NCI-H2196 treated with DMSO at 0.1 percent for 48 hours (cell line): ENCODE measurements around the gene HECW1.
"Not testable (repeated sequence)": the region's sequence is repeated elsewhere in the genome, so short reads cannot be mapped to it uniquely, and the experiment has no call there.

Source experiments
- DNase-seq: peaks from one replicate; lab custom pipeline; 2025; ENCODE audit not compliant: unreplicated experiment; lab: John Stamatoyannopoulos, UW

The HECW1 gene

GRCh38 chr7:43460733-43461348 lies 348.4 kb downstream of the HECW1 start:
- no peak for DNase-seq

- no peak for DNase-seq
Observed at GRCh38 chr7:43461349-43462024, 349.0 kb downstream of the HECW1 start.

DNA sequence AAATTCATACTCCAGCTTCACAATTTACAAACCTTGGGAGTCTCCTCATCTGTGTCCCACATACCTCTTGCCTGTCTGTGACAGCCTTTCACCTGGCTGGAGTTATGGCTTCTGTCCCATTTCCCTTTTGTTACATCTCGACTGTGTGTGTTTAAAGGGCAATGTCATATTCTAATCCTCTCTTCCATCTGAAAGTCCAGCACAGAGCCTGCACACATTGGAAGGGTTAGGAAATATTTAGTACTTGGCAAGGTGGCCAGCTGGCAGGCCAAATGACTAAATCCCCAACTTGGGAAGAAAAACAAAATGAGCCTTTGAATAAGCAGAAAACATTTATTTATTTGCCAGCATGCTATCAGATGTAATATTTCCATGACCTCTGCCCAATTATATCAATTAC lies 350.4 kb downstream of the HECW1 start:
- DNase-seq = no peak

- DNase-seq = no peak
Observed at GRCh38 chr7:43463401-43463980, 351.0 kb downstream of the HECW1 start.

GRCh38 chr7:43465581-43466554 lies 353.4 kb downstream of the HECW1 start:
- DNase-seq = no peak

DNA sequence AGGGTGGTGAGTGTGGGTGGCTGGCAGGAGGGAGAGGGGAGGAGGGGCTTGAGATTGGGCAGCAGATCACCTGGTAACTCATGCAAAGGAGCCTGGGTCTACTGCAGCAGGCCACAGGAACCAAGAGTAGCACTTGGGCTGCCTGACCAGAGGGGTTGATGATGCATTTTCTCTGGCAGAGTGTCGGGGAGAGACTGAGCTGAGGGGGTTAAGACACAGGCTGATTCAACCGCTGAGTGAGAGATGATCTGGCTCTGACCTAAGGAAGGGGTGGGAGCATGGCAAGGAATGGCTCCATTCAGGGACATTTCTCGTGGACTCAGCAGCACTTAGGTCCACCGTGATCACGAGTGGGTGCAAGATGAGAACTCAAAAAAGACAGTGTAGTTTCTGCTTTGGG lies 355.0 kb downstream of the HECW1 start:
- no peak for DNase-seq

DNA sequence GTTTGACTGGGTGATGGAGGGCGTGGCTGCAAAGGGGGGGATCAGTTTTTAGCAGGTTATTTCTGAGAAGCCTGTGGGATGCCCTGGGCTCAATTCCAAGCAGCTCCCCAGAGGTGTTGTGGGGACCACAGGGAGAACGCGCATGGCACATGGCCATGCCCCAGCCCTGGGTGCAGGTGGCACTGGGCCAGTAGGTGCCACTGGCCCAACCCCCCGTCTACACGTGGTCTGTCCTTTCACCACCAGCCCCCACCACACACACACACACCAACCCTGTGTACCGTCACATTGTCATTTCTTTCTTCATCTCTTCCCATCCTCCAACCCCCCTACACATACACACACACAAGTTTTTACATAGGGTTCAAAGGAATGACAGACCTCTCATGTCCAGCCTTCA lies 355.4 kb downstream of the HECW1 start:
- DNase-seq = no peak

DNA sequence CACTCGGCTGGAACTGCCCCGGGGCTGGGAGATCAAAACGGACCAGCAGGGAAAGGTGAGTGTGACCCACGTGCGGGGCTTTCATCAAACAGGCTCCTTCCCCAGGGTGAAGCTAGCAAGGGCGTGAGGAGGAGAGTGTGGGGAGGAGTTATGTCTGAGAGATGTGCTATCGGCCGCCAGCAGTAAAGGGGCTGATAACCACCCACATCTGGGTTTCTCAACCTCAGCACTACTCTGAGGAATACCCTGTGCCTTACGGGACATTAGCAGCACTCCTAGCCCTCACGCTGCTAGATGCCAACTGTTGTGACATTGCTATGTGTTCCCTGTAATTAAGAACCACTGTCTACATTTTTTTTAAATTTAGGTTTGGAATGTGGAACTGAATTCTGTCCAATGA lies 356.6 kb downstream of the HECW1 start:
- DNase-seq = no peak

- DNase-seq = no peak
Observed at GRCh38 chr7:43470110-43470509, 357.7 kb downstream of the HECW1 start.

DNA sequence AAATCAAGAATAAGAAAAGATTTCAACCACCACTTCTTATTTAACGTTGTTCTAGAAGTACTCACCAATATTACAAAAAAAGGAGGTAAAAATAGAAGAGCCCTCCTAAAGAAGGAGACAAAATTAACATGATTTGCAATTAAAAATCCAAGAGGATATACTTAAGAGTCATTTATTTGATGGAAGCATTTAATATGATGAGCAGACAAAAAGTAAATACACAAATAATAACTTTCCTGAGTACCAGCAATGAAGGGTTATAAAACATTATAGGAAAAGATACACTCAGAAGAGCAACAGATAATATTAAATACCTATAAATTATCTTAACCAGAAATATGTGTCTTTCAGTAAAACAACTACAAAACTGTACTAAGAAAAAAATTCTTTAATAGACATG lies 363.5 kb downstream of the HECW1 start:
- no peak for DNase-seq

DNA sequence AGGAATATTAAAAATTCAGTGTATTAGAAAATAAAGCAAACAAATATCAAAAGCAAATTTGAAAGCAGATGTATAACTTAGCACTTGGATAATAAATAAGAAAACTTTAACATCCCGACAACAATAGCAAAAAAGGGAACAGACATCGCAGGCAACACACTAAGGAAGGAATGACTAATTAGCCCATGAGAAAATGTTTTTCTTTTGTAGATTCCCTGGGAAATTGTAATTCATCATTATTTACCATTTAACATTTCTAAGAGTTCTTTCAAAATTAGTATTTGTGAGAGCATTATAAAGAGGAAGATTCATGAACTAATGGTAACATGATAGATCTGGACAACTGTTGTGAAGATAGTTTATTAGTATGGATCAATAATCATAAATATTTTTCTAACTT lies 364.4 kb downstream of the HECW1 start:
- DNase-seq = no peak

DNA sequence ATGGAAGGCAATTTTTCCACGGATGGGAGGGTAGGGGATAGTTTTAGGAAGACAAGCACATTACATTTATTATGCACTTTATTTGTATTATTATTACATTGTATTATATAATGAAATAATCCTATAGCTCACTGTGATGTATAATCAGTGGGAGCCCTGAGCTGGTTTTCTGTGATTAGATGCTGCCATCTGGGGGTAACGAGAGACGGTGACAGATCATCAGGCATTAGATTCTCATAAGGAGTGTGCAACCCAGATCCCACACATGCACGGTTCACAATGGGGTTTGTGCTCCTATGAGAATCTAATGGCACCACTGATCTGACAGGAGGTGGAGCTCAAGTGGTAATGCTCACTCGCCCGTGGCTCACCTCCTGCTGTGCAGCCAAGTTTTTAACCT lies 366.6 kb downstream of the HECW1 start:
- DNase-seq = no peak

GRCh38 chr7:43479543-43479942 lies 367.1 kb downstream of the HECW1 start:
- DNase-seq = no peak

DNA sequence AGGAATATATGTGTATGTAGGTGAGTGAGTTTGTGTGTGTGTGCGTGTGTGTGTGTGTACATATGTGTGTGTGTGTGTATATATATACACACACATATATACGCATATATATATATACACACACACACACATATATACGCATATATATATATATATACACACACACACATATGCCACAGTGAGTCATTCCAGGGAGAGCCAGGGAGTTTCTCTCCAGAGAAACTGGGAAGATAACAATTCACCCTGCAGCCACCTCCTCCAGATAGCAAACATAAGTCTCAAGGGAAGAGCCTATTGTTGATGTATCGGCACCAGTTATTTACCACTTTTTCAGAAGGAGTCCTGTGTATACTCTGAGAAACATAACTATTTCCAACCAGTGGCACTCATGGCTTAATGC lies 368.1 kb downstream of the HECW1 start:
- no peak for DNase-seq

GRCh38 chr7:43481902-43482678 lies 369.6 kb downstream of the HECW1 start:
- no peak for DNase-seq

- no peak for DNase-seq
Observed at GRCh38 chr7:43482679-43483252, 370.3 kb downstream of the HECW1 start.

DNA sequence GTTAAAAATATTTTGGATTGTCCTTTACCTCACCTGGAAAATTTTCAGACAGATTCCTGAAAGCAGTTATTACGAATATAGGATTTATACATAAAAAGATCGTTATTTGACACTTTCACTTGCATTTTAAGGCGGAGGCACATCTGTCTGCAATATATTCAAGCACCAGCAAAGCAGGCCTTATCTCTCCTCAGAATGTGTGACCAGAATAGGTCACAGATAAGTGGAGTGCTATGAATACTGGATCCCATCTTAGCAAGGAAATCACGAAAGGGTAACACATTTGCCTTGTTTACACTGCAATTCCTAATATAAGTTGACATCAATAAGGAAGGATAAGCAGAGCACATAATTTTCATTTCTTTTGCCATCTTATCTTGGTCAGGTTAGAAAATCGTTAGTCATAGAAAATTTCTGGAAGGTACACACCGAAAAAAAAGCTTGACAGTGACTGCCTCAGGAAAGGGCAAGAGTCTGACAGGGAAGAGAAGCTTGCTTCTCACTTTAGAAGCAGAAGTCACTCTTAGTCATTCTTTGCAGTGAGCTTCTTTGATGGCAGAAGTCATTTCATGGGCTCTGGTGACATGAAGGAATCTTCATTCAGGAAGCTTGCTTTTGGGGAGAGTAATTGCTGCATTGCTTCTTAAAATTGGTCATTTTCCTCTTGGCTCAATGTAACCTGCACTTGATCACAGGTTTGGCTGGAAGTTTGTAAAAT lies 372.4 kb downstream of the HECW1 start:
- DNase-seq = no peak

DNA sequence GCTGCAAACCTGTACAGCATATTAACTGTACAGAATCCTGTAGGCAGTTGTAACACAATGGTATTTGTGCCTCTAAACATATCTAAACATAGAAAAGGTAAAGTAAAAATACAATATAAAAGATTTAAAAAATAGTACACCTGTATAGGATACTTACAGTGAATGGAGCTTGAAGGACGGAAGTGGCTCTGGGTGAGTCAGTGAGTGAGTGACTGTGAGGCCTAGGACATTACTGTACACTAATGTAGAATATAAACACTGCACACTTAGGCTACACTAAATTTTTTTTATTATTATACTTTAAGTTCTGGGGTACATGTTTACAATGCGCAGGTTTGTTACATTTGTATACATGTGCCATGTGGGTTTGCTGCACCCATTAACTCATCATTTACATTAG lies 373.1 kb downstream of the HECW1 start:
- DNase-seq = no peak

DNA sequence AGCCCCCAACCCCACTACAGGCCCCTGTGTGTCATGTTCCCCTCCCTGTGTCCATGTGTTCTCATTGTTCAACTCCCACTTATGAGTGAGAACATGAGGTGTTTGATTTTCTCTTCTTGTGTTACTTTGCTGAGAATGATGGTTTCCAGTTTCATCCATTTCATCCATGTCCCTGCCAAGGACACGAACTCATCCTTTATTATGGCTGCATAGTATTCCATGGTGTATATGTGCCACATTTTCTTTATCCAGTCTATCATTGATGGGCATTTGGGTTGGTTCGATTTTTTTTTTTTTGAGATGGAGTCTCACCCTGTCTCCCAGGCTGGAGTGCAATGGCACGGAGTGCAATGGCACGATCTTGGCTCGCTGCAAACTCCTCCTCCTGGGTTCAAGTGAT lies 373.6 kb downstream of the HECW1 start:
- not testable (repeated sequence) for DNase-seq

- DNase-seq = no peak
Observed at GRCh38 chr7:43486634-43487033, 374.2 kb downstream of the HECW1 start.
